Renal cortex interstitium (tissue), 11 donors: ENCODE measurements around the gene FERMT3. TPM values are rescaled to one million over a fixed set of nuclear protein-coding genes. Genes with fewer than 3 reads are reported as not detected.
A peak's percentile ranks its signal among the peaks of the same experiment; 100 is the strongest.
"Not testable (repeated sequence)": the region's sequence is repeated elsewhere in the genome, so short reads cannot be mapped to it uniquely, and the experiment has no call there.

Source experiments
- DNase-seq, 11 donors: peaks; one replicate each; pipeline ENCODE4 v3.0.0-alpha.2; 2013; ENCODE audit warnings: low read depth in 9 of 11, low spot score in 4 of 11; ENCODE audit errors: extremely low read depth in 1 of 11
- polyA plus RNA-seq, 3 donors: library from polyadenylated mRNA; unstranded; fragments of 120-200 nt; gene quantifications; one replicate each; pipeline ENCODE4 v1.2.1, GENCODE V29; 2013; ENCODE audit not compliant: insufficient read length in 3 of 3

Gene FERMT3
- polyA plus RNA-seq, 3 donors = 4.7 to 6.5 (median 5.9) TPM

DNA sequence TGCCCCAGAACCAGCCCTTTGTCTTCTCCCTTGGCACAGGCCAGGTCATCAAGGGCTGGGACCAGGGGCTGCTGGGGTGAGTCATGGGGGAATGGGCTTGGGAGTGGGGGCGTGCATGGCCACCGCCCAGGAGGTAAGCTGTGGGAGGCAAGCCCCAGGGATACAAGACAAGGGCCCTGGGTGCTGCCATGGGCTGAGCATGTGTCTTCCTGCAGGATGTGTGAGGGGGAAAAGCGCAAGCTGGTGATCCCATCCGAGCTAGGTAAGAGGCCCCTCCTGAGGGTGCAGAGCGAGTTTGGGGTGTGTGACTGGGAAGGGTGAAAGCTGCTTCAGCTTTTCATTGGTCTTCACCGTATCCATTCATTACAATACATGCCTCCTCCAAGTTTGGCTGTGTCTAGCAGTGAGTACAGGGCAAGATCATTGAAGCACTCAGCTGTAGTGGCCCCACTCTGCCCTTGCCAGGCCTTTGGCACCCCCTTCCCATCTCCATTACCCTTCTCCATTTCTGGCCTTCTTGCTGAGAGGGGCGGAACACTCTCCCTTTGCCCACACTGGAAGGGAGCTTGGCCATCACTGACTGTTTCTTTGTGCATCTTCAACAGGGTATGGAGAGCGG, 36.8 kb downstream of the FERMT3 start:
- no peak for DNase-seq

DNA sequence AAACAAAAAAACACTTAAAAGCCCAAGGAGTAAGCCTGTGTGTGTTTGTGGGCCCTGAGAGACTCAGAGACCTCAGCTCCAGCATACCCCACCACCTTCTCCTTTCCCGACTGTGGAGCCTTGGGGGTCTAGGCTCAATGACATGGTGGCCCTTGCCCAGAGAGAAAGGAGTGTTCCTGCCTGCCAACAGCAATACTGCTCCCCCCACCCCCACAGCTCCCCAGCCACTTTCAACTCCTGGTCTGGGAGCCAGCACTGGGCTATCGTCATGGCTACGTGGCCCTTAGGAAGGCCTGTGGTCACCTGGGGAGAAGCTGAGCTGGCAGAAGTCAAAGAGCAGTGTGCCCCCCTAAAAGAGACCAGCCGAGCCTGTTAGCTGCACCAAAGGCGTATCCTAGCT, 37.6 kb downstream of the FERMT3 start:
- DNase-seq = no peak

DNA sequence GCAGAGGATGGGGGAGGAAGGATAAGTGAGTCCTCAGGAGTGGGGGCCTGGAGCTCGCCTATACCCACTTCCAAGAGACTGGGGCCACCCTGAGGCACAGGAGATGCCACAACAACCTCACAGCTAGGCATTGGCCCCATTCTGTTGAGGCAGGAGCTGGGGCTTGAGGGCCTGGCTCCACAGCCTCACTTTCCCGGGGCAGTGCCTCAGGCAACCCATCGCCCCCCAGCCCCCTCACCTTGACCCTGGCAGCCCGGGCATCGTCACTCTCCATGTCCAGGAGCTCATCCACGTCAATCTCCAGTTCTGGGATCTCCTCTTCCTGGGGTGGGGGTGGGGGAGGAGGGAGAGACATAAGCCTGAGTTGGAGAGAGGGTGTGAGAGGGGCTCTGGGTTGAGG, 38.4 kb downstream of the FERMT3 start:
- no peak for DNase-seq

DNA sequence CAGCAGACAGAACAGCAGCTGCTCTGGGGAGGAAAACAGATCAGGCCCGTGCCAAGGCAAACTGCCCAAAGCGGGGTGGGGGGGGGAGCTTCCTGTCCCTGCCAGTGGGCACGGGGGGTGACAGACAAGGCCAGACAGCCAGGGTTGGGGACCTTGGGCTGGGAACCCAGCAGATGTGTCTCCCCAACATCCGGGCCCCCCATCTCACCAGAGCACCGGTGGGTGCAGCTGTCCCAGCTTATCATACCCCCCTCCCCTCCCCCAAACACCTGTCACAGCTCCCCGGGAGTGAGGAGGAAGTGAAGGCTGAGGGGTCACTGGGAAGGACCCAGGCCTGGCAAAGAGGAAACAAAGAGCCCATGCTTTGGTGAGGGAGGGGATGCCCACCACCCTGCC, 38.9 kb downstream of the FERMT3 start:
- DNase-seq = no peak

DNA sequence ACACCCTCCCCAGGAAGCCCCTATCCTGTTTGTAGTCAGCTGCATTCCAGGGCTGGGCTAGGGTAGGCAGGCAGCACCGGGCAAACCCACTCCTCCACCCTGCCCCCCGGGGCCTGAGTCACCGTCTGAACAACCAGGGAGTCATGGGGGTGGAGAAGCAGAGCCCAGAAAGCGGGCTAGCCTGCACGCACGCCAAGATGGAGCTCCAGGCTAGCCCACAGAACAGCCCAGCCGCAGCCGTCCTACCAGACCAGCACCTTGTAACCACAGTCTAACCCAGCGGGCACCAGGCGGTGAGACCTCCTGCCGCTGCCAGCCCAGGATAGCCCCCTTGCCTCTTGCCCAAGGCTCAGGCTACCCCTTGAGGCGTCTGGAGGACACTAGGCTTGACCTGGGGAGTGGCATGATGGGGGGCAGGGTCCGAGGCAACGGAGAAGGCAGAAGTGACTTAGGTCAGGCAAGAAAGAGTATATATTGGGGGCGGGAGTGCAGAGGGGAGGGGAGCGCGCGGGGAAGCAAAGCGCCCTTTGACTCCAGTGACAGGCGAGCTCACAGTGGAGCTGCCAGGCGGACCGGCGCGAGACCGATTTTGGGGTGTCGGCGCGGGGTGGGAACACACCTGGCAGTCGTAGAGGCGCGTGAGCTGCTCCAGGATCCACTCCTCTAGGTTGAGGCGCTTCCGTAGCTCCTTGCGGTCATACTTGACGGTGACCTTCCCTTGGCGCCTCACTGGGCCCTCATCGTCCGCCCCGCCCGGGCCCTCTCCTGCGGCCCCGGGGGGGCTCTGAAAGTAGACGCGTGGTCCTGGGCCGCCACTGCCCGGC, 39.5 kb downstream of the FERMT3 start:
- DNase-seq = no peak

DNA sequence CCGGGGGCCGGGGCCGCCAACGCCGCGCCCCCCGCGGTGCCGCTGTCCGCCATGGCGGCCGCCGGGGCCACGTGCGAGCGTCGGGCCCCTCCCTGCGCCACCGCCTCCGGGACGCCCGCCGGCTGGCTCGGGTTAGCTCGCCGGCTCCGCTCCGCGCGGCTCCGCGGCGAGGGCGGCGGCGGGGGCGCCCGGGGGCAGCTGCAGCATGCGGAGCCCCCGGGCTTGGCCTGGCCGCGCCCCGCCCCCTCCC, 40.0 kb downstream of the FERMT3 start:
- not testable (repeated sequence) for DNase-seq

DNA sequence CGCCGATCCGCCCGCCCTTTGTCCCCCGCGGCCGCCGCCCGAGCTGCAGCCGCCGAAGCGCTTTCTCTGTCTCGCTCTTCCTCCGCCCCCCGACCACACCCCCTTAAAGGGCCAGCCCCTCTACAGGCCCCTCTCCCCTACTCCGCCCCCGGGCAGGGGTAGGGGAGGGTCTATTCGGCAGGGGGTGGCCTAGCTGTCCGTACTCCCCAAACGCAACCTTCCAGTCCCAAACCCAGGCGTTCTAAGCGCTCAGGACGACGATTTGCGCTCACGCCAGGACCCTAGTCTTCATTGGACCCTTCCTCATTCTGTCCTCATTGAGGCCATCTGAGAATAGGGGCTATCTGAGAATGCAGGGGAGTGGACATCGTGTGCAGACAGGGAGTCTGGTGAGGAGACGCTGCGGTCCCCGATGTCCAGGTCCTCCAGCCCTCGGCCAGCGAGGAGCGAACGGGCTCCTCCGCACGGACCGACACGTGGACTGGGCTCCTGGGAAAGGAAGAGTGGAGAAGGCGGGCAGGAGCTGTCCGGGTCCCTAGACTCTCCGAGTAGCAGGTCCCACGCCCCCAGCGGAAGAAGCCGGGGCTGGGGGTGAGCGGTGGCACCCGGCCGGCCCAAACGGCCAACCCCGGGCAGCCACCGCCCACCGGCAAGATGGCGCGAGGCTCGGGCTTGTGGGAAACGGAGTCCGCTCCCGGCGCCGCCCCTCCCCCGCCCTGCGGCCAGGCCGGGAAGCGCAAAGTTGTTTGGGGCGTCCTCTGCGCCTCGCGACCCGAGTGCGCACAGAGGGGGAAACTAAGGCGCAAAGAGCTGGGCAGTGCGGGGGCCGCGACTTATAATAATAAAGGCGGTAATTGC, 40.6 kb downstream of the FERMT3 start, which contains the start of gene PPP1R14B:
Gene PPP1R14B (minus strand): TSS at position 73 of the 858 bp plus-strand sequence. CDS start 270 bp downstream, outside the sequence.
- peak in 3 of 11 donors; percentile 74 to 80 (median 79) for DNase-seq

DNA sequence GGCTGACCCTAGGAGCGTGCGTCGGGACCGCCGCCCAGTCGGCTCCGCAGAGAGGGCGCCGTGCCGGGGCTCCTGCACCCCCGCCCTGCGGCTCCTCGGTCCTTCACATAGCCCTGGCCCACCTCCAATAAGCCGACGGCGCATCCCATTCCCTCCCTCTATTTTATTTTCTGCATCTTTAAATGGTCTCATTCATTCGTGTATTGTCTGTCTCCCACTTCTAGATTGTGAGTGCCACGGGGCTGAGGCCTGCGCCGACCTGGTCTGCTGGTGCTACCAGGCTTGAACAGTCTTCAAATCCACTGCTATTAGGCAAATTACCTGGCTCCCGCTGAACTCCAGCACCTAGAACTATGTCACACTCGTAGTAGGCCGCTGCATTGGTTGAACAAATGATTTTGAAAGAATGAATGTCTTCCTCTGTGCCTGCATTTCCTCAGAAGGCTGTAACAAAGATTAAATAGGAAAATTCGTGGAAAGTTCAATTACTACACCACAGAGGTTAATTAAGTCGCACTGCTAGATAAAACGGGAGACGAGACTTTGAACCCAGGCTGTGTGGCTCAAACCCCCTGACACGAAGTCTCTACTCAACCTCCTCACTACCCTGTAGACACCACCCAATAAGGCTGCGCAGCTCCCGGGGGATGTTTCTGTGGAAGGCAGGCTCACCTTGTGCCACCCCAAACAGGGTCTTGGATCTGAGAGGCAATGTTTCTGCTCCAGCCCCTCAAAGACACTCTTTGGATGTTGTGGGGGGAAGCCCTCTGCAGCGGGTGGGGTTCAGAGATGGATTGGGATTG, 41.4 kb downstream of the FERMT3 start:
- DNase-seq = no peak

DNA sequence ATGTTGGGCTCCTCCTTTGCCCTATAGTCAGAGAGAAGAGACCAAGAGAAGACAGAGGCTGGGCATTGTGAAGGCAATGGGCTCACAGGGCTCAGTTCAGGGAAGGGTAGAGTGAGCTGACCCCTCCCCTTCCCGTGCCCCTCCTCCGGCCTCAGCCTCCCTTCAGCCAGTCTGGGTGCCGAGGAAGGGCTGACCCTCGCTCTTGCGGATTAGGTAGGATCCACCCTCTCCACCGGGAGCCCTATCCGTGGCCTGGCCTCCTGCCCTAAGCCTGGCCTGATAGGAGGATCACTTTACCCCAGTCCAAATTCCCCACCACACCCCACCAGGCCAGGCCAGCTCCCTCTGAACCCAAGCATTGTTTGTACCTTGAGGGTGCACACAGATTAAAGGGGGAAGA, 42.1 kb downstream of the FERMT3 start:
- DNase-seq = no peak

DNA sequence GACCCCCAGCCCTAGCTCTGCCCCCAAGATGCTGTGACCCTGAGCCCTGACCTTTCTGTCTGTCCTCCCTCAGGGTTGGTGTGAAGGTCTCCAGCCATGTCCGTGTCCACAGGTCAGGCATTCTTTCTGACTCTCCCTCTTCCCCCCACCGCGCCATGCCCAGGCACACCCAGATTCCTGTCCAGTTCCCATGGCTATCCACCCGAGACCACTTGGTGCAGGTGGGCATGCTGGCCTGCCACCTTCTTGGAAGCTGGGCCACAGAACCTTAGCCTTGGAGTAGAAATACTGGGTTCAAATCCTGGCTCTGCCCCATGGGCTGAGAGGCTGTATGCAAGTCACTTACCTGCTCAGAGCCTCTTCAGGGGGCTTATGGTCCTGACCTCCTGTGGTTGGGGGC, 42.5 kb downstream of the FERMT3 start:
- DNase-seq = no peak

DNA sequence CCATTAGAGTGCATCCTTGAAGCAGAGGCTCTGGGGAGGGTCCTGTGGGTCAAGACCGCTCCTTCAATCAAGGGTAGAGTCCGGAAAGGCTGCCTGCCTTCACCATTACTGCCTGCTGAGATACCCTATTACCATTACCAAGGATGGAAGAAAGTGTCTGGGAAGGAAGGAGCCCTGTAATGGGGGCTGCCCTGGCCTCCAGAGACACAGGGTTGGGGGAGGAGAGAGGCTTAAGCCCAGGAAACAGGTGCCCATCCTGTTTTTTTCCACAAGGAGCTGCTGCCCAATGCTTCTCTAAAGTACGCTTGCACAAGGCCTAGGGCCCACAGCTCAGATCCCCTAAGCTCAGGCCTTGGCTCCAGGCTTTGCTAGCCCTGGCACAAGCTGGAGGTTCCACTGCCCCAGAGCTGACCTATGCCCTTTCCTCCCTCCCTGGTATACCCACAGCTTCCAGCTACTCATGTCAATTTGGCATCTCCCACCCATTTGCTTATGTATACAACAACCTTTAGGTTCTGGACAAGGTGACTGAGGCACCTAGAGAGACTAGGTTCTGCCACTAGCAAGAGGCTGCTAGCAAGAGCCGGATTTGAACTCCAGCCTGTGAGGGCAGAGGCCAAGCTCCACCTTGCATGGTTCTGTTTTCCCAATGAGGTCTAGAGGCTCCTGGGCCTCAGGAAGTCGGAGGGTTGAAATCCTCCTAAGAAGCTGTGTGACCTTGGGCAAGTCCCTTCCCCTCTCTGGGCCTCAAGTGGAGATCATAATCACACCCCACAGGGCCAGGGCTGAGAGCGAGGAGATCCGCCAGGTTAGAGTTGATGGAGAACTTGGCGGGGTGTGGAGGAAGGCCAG, 43.3 kb downstream of the FERMT3 start:
- DNase-seq = no peak

DNA sequence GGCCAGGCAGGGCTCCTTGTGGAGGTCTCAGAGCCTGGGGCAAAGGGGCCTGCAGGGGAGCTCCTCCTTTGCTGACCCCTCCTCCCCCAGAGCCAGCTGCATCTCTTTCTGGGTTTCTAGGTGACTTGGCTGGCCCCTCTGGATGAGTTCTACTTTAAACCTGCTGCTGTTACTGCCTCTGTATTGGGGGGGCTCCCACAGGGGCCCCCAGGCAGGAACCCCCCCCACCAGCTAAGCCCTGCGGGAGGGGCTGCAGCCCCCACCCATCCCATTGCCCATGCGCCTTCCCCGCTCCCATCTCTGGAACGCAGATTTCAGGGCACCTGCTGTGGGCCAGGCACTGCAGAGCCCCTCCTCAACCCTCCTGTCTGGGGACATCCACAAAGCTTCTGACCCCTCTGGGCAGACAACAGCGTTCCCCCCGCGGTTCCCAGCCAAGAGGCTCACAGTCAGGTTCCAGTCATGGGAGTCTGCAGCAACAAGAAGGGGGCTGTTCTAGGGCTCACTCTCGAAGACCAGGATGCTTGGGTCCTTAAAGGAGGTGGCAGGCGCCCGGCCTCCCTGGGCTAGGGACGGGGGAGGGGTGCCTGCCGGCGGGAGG, 44.0 kb downstream of the FERMT3 start:
- DNase-seq = no peak

DNA sequence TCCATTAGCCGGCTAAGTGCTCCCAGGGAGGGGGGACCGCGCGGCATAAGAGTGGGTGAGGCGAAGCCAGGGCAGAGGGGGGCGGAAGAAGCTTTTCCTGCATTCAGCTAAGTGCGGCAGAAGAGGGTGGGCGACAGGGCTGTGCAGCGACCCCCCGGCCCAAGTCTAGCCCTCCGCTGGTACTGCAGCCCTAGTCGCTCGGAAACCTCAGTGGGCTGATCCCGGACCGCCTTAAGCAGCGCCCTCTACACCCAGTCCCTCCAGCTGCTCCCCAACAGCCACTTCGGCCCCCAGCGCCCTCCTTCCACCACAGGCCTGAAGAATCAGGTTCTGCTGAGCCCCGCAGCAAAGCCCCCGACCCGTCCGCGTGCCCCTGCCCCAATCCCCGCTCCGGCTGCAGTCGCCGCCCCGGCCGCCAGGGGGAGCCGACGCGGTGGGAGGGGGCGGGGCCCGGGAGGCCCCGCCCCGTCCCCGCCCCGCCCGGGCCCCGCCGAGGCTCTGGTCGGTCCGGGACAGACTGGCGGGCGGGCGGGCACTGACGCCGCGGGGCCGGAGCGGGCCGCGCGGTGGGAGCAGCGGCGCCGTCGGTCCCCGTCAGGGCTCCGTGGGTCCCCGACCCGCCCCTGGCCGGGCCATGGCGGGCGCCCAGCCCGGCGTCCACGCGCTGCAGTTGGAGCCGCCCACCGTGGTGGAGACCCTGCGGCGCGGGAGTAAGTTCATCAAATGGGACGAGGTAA, 44.7 kb downstream of the FERMT3 start, which contains the start of gene PLCB3:
Gene PLCB3 (plus strand): TSS at position 515 of the 737 bp plus-strand sequence. CDS start 120 bp downstream, at position 635.
- DNase-seq = no peak

DNA sequence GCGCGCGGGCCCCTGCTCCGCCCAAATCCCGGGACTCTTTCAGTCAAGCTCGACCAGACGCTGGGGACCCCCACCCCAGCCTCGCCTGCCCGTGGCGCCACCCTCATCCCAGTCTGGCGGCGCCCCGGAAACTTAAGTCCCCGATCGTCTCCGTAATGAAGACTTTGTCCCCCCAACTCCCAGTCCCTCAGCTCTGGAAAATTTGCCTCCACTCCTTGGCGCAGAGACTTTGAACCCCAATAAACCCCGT, 45.2 kb downstream of the FERMT3 start:
- DNase-seq = no peak

DNA sequence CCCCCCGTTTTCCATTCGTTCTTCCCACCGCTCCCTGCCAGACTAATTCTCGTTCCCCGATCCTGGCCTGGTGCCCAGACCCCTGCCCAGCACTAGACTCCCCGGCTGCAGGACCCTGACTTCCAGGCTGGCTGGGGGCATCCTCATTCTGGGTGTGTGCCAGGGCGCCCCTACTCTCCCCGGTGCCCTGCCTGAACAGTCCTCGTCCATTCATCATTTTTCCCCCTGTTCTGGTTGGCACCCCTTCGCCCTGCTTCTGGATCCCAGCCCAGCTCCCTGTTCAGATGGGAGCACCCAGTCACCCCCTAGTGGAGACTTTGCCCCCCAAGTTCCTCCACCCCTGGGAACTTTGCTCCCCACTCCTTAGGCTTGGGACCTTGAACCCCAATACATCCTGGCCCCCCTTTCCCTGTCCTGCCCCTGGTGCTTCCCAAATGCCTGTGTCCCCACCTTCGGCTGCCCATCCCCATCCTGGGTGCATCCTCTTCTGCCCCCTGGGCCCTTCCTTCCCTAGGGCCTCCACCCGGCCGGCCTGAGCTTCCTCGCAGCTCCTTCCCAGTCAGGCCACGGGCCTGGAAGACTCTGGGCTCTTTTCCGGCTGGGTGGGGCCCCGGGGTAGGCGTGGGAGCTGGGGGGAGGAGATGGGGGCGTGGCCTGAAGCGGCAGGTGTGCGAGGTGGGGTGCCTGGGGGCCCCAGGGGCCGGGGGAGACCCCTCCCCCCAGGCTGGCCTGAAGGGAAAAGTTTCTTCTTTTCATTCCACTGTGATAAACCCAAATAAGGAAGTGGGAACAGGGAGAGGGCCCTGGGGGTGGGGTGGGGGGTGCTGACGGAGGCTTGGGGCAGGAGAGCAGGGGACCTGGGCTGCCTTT, 45.7 kb downstream of the FERMT3 start:
- no peak for DNase-seq

DNA sequence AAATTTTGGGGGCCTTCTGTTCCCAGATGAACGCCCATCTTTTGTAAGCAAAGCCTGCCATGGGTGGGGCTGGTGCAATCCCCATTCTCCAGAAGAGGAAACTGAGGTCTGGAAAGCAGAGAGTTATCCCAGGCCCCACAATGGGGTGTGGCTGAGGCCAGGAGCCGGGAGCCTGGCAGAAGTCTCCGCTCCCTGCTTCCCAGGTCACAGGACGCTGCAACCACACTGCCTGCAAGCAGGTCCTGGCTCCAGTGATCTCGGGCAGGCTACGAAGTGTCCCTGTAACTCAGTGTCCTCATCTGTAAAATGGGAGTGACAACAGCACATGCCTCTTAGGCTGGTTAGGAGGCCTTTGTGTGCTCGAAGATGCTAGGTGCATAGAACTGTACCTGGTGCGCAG, 46.5 kb downstream of the FERMT3 start:
- no peak for DNase-seq

DNA sequence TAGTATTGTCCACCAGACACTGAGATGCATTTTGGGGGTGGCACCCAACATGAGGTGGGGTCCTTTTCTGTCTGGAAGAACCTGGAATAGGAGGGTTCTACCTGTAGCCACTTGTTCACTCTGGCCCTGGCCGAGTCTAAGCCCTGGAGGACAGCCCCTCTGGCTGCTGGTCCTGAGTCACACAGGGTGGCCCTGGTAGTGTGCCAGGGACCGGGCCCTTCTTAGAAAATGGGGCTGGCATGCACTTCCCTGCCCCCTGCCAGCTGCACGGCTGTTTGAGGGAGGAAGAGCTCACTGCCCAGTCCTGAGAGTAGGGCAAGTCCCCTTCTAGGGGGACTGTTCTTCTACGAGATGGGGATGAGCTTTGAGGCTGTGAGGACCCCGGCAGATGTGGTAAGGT, 47.0 kb downstream of the FERMT3 start:
- no peak for DNase-seq
